ENCODE results near the gene UNK.

GRCh38 chr17:75752405-75752709 is 32.2 kb upstream of the UNK start:
- no peak for TF ChIP-seq EP300 (IDR thresholded peaks at IDR 0.05)
- no peak for TF ChIP-seq POLR2A (IDR thresholded peaks at IDR 0.05)
- TF ChIP-seq, protein P1, sequence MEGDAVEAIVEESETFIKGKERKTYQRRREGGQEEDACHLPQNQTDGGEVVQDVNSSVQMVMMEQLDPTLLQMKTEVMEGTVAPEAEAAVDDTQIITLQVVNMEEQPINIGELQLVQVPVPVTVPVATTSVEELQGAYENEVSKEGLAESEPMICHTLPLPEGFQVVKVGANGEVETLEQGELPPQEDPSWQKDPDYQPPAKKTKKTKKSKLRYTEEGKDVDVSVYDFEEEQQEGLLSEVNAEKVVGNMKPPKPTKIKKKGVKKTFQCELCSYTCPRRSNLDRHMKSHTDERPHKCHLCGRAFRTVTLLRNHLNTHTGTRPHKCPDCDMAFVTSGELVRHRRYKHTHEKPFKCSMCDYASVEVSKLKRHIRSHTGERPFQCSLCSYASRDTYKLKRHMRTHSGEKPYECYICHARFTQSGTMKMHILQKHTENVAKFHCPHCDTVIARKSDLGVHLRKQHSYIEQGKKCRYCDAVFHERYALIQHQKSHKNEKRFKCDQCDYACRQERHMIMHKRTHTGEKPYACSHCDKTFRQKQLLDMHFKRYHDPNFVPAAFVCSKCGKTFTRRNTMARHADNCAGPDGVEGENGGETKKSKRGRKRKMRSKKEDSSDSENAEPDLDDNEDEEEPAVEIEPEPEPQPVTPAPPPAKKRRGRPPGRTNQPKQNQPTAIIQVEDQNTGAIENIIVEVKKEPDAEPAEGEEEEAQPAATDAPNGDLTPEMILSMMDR (IDR thresholded peaks at IDR 0.05) = no peak
- TF ChIP-seq POLR2AphosphoS5 (IDR thresholded peaks at IDR 0.05) = no peak

Data from sigmoid colon (tissue), 4 donors.